ENCODE measurements around the gene SHCBP1L.

SHCBP1L gene

GRCh38 chr1:182952677-182953444 lies at the start of gene SHCBP1L:
TSS of gene SHCBP1L (minus strand) at chr1:182953166. CDS start at chr1:182953133, 33 bp downstream.
- DNase-seq, result no peak

GRCh38 chr1:183002267-183002666 lies 49.3 kb upstream of the SHCBP1L start:
- DNase-seq, result no peak

GRCh38 chr1:183000167-183000962 lies 47.4 kb upstream of the SHCBP1L start:
- no peak for DNase-seq

- DNase-seq, result no peak
Measured at GRCh38 chr1:182998482-182998881, 45.5 kb upstream of the SHCBP1L start.

- no peak for DNase-seq
Measured at GRCh38 chr1:182996816-182997215, 43.9 kb upstream of the SHCBP1L start.

- DNase-seq, result no peak
Measured at GRCh38 chr1:182995894-182996293, 42.9 kb upstream of the SHCBP1L start.

GRCh38 chr1:182993746-182994145 lies 40.8 kb upstream of the SHCBP1L start:
- DNase-seq, result no peak

GRCh38 chr1:182990413-182991144 lies 37.6 kb upstream of the SHCBP1L start:
- DNase-seq, result no peak

GRCh38 chr1:182985876-182986275 lies 32.9 kb upstream of the SHCBP1L start:
- DNase-seq, result no peak

GRCh38 chr1:182984621-182985020 lies 31.7 kb upstream of the SHCBP1L start:
- DNase-seq, result no peak

GRCh38 chr1:182984138-182984537 lies 31.2 kb upstream of the SHCBP1L start:
- DNase-seq, result no peak

- no peak for DNase-seq
Measured at GRCh38 chr1:182978151-182978853, 25.3 kb upstream of the SHCBP1L start.

GRCh38 chr1:182977480-182977879 lies 24.5 kb upstream of the SHCBP1L start:
- DNase-seq, result no peak

GRCh38 chr1:182974506-182975191 lies 21.7 kb upstream of the SHCBP1L start:
- no peak for DNase-seq

- no peak for DNase-seq
Measured at GRCh38 chr1:182972829-182973228, 19.9 kb upstream of the SHCBP1L start.

- no peak for DNase-seq
Measured at GRCh38 chr1:182972231-182972630, 19.3 kb upstream of the SHCBP1L start.

- no peak for DNase-seq
Measured at GRCh38 chr1:182971219-182971618, 18.3 kb upstream of the SHCBP1L start.

GRCh38 chr1:182968836-182969734 lies 16.1 kb upstream of the SHCBP1L start:
- DNase-seq, result no peak

- no peak for DNase-seq
Measured at GRCh38 chr1:182968151-182968741, 15.3 kb upstream of the SHCBP1L start.

- no peak for DNase-seq
Measured at GRCh38 chr1:182965861-182966260, 12.9 kb upstream of the SHCBP1L start.

- no peak for DNase-seq
Measured at GRCh38 chr1:182965096-182965495, 12.1 kb upstream of the SHCBP1L start.
